ENCODE measurements around the gene RNU5B-1. TPM values are rescaled to one million over a fixed set of nuclear protein-coding genes. Genes with fewer than 3 reads are reported as not detected.

Gene RNU5B-1
- total and polyA plus RNA-seq, 9 of the 15 experiments (the other 6 are each of a cell fraction or from before 2014, with no cell fraction given): 14.2 TPM; not detected in 8

DNA sequence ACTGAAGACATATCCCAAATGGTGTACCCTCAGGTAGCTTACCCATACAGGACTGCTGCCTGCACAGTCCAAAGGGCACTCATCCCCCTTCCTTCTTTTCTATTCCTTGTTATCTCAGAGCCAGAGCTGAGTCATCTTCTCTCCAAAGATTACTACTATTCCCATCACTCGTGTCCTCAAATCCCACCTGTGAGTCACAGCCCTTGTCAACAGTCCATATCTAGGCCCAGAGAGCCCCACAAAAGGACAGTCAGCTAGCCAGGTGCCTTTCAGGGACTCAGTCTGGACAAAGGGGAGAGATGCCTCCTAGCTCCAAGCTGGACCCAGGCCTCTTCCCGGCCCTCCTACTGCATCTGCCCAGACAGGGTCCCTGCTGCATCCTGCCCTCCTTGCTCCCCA, 28.8 kb upstream of the RNU5B-1 start (continued):
- TF ChIP-seq TRIM28 (IDR thresholded peaks at IDR 0.05) (peak; percentile 66; the same call in 1 of the 2 replicates), RBM25 (IDR thresholded peaks at IDR 0.05; ENCODE audit: low read depth, low read length, severe bottlenecking) (no peak), MAFK (IDR thresholded peaks at IDR 0.05; ENCODE audit: low read length) (0 out of 2 replicates have a peak, but pooled peaks have one; percentile 5), ATF7 (IDR thresholded peaks at IDR 0.05) (0 out of 2 replicates have a peak, but pooled peaks have one; percentile 39), JUND (IDR thresholded peaks at IDR 0.05; ENCODE audit: borderline replicate concordance, low read depth, low read length) (peak; percentile 95), JUND (tag; IDR thresholded peaks at IDR 0.05; ENCODE audit: borderline replicate concordance, low read depth, low read length) (peak; percentile 96; the same call in 2 of the 3 replicates), MTA2 (IDR thresholded peaks at IDR 0.05; ENCODE audit: low read depth) (no peak), FOS (IDR thresholded peaks at IDR 0.05; ENCODE audit: extremely low read depth, insufficient read length) (peak; percentile 70), ZNF316 (IDR thresholded peaks at IDR 0.05) (peak; percentile 53), MTA1 (IDR thresholded peaks at IDR 0.05; ENCODE audit: borderline replicate concordance) (peak; percentile 64; the same call in 1 of the 2 replicates), POLR2A (conservative IDR thresholded peaks at IDR 0.05) (no peak), CEBPG (CRISPR knock-in tag; IDR thresholded peaks at IDR 0.05) (no peak), CEBPG (tag; conservative IDR thresholded peaks at IDR 0.05 in 1 of 2, IDR thresholded peaks at IDR 0.05 in 1 of 2) (peak in 1 of 2 experiments; percentile 60; a peak in 2 of 4 replicates), ZFP30 (CRISPR knock-in tag; IDR thresholded peaks at IDR 0.05; ENCODE audit: borderline replicate concordance) (no peak), ZSCAN29 (IDR thresholded peaks at IDR 0.05) (no peak)
- TF ChIP-seq, protein P1, sequence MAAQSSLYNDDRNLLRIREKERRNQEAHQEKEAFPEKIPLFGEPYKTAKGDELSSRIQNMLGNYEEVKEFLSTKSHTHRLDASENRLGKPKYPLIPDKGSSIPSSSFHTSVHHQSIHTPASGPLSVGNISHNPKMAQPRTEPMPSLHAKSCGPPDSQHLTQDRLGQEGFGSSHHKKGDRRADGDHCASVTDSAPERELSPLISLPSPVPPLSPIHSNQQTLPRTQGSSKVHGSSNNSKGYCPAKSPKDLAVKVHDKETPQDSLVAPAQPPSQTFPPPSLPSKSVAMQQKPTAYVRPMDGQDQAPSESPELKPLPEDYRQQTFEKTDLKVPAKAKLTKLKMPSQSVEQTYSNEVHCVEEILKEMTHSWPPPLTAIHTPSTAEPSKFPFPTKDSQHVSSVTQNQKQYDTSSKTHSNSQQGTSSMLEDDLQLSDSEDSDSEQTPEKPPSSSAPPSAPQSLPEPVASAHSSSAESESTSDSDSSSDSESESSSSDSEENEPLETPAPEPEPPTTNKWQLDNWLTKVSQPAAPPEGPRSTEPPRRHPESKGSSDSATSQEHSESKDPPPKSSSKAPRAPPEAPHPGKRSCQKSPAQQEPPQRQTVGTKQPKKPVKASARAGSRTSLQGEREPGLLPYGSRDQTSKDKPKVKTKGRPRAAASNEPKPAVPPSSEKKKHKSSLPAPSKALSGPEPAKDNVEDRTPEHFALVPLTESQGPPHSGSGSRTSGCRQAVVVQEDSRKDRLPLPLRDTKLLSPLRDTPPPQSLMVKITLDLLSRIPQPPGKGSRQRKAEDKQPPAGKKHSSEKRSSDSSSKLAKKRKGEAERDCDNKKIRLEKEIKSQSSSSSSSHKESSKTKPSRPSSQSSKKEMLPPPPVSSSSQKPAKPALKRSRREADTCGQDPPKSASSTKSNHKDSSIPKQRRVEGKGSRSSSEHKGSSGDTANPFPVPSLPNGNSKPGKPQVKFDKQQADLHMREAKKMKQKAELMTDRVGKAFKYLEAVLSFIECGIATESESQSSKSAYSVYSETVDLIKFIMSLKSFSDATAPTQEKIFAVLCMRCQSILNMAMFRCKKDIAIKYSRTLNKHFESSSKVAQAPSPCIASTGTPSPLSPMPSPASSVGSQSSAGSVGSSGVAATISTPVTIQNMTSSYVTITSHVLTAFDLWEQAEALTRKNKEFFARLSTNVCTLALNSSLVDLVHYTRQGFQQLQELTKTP (IDR thresholded peaks at IDR 0.05; ENCODE audit: low read depth in 1 of 2, partially characterized antibody in 2 of 2): peak in 1 of 2 experiments; percentile 55
- TF ChIP-seq, protein P2, sequence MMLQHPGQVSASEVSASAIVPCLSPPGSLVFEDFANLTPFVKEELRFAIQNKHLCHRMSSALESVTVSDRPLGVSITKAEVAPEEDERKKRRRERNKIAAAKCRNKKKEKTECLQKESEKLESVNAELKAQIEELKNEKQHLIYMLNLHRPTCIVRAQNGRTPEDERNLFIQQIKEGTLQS (IDR thresholded peaks at IDR 0.05): peak; percentile 93
- TF ChIP-seq, protein P2 (CRISPR knock-in tag; conservative IDR thresholded peaks at IDR 0.05): no peak
- TF ChIP-seq, protein P3, sequence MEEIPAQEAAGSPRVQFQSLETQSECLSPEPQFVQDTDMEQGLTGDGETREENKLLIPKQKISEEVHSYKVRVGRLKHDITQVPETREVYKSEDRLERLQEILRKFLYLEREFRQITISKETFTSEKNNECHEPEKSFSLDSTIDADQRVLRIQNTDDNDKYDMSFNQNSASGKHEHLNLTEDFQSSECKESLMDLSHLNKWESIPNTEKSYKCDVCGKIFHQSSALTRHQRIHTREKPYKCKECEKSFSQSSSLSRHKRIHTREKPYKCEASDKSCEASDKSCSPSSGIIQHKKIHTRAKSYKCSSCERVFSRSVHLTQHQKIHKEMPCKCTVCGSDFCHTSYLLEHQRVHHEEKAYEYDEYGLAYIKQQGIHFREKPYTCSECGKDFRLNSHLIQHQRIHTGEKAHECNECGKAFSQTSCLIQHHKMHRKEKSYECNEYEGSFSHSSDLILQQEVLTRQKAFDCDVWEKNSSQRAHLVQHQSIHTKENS (CRISPR knock-in tag; IDR thresholded peaks at IDR 0.05): no peak

All from K562 (cell line).